Skin of body (tissue), 2 donors: ENCODE data around the gene TLK2. TPM values are rescaled to one million over a fixed set of nuclear protein-coding genes. Genes with fewer than 3 reads are reported as not detected.
A peak's percentile ranks its signal among the peaks of the same experiment; 100 is the strongest.
"Not testable (repeated sequence)": the region's sequence is repeated elsewhere in the genome, so short reads cannot be mapped to it uniquely, and the experiment has no call there.

Experiments used
- DNase-seq: peaks from one replicate; lab custom pipeline; 2025; lab: John Stamatoyannopoulos, UW
- total RNA-seq: library from RNA; depleted of rRNA; stranded (reverse); fragments of >200 nt; gene quantifications from one replicate; pipeline ENCODE4 v1.2.3, GENCODE V29; 2014

TLK2 gene
- total RNA-seq = 52.0 TPM

- peak; percentile 70 for DNase-seq
These were observed at the start of gene TLK2 for GRCh38 chr17:62478424-62478879. TLK2 (plus strand) TSS chr17:62478825; CDS start chr17:62481126, 2,301 bp downstream.

- not testable (repeated sequence) for DNase-seq
These were observed 43.4 kb upstream of the TLK2 start for GRCh38 chr17:62435251-62435650.

- DNase-seq = not testable (repeated sequence)
These were observed 37.4 kb upstream of the TLK2 start for GRCh38 chr17:62441181-62441580.

GRCh38 chr17:62444063-62444462 lies 34.6 kb upstream of the TLK2 start:
- no peak for DNase-seq

GRCh38 chr17:62445791-62446190 lies 32.8 kb upstream of the TLK2 start:
- DNase-seq = not testable (repeated sequence)

GRCh38 chr17:62452195-62452594 lies 26.4 kb upstream of the TLK2 start:
- not testable (repeated sequence) for DNase-seq

GRCh38 chr17:62453041-62453440 lies 25.6 kb upstream of the TLK2 start:
- DNase-seq = not testable (repeated sequence)

GRCh38 chr17:62453656-62454055 lies 25.0 kb upstream of the TLK2 start:
- not testable (repeated sequence) for DNase-seq

GRCh38 chr17:62454111-62454510 lies 24.5 kb upstream of the TLK2 start:
- DNase-seq = not testable (repeated sequence)

- no peak for DNase-seq
These were observed 22.6 kb upstream of the TLK2 start for GRCh38 chr17:62456016-62456415.

GRCh38 chr17:62458483-62458882 lies 20.1 kb upstream of the TLK2 start:
- not testable (repeated sequence) for DNase-seq

GRCh38 chr17:62464422-62464821 lies 14.2 kb upstream of the TLK2 start:
- DNase-seq = not testable (repeated sequence)

- DNase-seq = not testable (repeated sequence)
These were observed 13.4 kb upstream of the TLK2 start for GRCh38 chr17:62465271-62465670.

GRCh38 chr17:62470666-62471379 lies 7.8 kb upstream of the TLK2 start:
- not testable (repeated sequence) for DNase-seq

- not testable (repeated sequence) for DNase-seq
These were observed 7.2 kb upstream of the TLK2 start for GRCh38 chr17:62471380-62471880.

- DNase-seq = not testable (repeated sequence)
These were observed 5.3 kb upstream of the TLK2 start for GRCh38 chr17:62473030-62473982.

GRCh38 chr17:62477111-62477510 lies 1.5 kb upstream of the TLK2 start:
- DNase-seq = not testable (repeated sequence)

GRCh38 chr17:62477718-62478408 lies 762 bp upstream of the TLK2 start:
- not testable (repeated sequence) for DNase-seq

- DNase-seq = not testable (repeated sequence)
These were observed 434 bp downstream of the TLK2 start for GRCh38 chr17:62478880-62479638.

- DNase-seq = not testable (repeated sequence)
These were observed 1.1 kb downstream of the TLK2 start for GRCh38 chr17:62479639-62480258.
